Activated T-helper 1 cell treated with anti-CD3 and anti-CD28 coated beads, Interleukin-2, amount 50 U/mL, for 16 hours (primary cell): ENCODE data around the gene PAX7.
"Not testable (repeated sequence)": the region's sequence is repeated elsewhere in the genome, so short reads cannot be mapped to it uniquely, and the experiment has no call there.

Experiments
- DNase-seq, 2 donors: peaks; one replicate each; pipeline ENCODE4 v3.0.0-alpha.2; 2020; ENCODE audit warnings: low read depth in 1 of 2, low spot score in 1 of 2

PAX7 gene

DNA sequence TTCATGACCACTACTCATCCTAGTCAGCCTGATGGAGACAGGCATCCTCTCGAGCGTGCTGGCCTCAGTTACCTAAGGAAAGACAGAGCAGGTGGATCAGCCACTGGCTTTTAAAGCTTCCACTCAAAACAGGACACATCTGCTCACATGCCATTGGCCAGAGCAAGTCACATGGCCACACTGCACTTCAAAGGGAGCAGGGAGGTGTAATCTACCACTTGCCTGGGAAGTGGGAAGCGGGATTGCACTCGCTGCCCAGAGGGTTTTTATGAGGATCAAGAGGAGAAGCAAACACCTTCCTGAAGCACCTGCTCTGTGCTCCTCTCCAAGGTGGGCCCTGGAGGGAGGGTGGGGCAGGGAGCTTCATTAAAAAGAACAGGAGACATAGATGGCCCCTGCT, 120.8 kb downstream of the PAX7 start:
- no peak for DNase-seq

DNA sequence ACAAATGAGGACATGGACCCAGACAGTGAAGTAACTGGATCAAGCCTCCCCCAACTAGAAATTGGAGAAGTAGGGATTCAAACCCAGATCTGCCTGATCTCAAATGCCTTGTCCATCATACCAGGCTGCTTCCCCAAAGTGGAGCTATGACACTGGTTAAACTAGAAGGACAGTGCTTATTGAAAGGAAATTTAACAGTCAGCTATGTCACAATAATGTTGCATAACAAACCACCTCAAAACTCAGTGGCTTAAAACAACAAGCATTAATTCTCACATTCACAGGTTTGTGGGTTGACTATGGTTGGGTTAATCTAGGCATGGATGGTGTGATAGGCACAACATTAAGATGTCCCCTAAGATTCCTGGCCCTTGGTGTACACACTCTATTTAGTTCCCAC, 121.8 kb downstream of the PAX7 start:
- no peak for DNase-seq

GRCh38 chr1:18760156-18760555, 129.5 kb downstream of the PAX7 start:
- DNase-seq = no peak

DNA sequence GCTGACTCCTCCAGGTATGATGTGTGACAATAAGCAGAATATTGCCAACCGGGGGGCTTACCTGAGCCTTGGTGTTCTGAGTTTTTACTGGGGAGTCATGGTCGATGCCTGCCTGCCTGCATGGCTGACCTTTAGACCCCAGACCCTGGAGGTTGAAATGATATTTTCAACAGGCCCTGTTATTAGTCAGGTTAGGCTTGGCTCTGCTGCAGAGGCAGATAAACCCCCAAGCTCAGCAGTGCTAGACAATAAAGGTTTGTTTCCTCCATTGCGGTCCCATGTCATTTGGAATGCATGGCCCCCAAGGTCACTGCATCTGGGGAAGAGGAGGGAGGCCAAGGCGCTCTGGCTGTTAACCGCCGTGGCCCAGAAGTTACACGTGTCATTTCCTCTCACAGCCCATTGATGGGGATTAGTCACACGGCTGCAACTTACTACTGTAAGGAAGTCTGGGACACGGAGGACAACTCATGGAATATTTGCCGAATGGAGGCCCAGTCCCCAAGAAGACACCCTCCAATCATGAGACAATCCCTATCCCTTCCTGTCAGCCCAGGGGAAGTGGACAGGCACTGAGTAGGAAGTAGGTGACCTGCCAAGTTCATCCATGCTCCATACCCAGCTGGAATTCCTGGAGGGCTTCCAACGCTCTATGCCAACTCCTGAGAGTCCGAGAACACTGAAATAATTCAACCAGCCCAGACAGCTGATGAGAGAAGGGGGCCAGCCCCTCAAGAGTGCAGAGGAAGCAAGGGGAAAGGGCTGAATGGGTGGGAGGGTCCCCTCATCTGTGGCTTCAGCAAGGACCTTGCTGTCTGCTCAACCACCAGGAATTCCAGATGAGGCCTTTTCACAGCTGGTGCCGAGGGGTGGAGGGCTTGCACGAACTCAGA, 131.5 kb downstream of the PAX7 start:
- DNase-seq = no peak

DNA sequence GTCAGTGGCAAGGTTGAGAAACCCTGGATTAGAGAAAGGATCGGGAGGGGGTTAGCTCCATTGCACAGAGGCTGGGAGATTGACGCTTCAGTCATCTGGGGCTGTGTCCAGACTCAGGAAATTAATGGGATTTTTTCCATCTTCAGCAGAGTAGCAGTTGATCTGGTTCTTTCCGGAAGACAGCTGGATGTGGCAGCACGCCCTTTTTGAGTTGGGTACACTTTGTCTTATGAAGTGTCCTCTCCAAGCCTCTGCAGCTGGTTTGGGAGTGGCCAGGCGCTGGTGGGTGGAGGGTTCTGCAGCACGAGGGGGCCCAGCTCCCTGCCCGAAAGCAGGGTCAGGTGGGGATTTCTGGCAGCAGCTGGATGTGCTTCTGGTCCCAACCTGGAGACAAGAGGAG, 133.7 kb downstream of the PAX7 start:
- DNase-seq = no peak

DNA sequence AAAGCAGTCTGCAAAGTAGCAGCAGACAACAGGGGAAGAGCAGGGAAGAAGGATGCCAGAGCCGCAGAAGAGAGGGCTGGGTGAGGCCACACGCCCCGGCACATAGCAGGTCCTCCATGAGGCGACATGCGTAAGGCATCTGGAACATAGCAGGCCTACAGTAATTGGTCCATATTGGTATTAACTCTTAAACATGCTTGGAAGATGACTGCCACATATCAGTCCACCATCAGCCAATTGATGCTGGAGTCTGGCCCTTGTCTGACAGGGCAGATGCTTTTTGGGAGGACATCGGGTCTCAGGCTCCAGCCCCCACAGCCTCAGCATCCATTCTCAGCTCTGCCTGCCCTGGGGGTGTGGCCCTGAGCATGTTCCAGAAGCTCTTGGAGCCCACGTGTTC, 135.1 kb downstream of the PAX7 start:
- DNase-seq = no peak

- DNase-seq = no peak
These were observed 135.7 kb downstream of the PAX7 start for GRCh38 chr1:18766328-18766727.

DNA sequence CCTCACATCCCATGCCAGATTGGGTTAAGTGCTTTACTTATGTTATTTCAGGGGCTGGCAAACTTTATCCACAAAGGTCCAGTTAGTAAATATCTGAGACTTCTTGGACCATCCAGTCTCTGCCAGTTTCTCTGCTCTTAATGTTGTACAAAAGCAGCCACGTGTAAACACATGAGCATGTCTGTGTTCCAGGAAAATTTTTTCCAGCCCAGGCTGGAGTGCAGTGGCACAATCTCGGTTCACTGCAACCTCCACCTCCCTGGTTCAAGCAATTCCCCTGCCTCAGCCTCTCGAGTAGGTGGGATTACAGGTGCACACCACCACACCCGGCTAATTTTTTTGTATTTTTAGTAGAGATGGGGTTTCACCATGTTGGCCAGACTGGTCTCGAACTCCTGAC, 136.9 kb downstream of the PAX7 start:
- not testable (repeated sequence) for DNase-seq

GRCh38 chr1:18768086-18768485, 137.4 kb downstream of the PAX7 start:
- DNase-seq = no peak

DNA sequence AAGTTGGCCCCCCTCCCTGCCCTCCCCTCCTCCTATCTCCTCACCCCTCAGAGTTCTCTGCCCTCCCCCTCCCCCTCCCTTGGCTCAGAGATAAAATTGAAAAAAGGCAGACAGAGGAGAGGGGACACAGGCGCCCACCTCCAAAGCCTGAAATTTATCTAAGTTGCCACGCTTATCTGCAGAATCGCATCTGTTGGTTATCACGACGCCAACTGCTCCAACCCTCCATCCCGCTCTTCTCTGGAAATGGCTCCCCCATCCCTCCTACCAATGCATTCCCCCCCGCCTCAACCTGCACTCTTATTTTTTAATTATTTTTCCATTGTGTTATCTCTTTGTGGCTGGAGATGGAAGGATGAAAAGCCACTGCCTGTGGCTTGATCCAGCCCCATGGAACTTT, 138.5 kb downstream of the PAX7 start:
- no peak for DNase-seq

DNA sequence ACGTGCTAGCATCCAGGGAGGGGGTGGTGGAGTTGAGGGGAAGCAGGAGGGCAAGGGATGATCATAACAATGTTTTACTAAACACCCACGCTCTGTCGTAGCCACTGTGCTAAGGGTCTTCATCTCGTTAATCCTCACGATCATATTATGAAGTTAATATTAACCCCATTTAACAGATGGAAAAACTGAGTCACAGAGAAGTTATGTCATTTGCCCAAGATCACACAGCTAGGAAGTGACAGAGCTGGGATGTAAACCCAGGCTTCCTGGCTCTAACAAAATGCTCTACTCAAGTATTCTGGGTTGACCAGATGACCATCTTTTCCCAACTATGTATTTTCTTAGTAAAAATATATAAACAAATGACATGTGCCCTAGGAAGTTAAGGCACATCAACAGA, 140.2 kb downstream of the PAX7 start:
- DNase-seq = no peak

- no peak for DNase-seq
These were observed 143.1 kb downstream of the PAX7 start for GRCh38 chr1:18773753-18774152.

DNA sequence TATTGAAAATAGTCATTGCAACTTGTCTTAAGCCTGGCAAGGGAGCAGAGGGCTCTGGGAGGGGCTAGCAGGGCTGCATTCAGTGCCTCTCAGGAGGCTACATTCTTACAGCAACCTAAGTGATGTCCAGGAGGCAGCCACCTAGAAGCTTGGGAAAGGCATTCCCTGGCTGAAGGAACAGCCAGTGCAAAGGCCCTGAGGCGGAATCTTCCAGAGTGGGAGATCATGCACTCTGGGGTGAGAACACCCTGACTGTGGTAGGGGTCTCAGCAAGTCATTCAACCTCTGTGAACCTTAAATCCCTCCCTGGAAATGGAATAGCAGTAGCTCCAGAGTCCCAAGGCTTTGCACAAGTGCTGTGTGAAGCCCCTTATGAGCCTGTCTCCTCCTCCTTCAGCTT, 144.7 kb downstream of the PAX7 start:
- DNase-seq = no peak

- DNase-seq = no peak
These were observed 146.1 kb downstream of the PAX7 start for GRCh38 chr1:18776777-18777176.

GRCh38 chr1:18778437-18778836, 147.8 kb downstream of the PAX7 start:
- no peak for DNase-seq

DNA sequence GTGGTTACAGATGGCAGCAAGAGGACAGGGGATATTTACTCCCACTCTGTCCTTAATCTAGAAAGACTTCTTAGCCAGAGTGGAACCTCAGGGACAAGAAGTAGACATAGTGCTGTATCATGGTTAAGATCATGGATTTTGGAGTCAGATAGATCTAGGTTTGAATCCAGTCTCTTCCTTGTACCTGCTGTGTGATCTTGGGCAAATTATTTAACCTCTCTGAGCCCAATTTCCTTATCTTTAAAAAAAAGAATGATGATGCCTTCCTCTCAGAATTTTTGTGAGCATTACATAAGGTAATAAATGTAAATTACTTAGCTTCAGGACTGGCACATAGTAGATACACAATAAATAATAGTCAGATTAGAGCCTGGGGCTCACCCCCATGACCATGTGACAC, 150.4 kb downstream of the PAX7 start:
- no peak for DNase-seq

GRCh38 chr1:18783705-18784481, 153.2 kb downstream of the PAX7 start:
- DNase-seq = no peak

GRCh38 chr1:18784482-18784831, 153.8 kb downstream of the PAX7 start:
- DNase-seq = no peak

DNA sequence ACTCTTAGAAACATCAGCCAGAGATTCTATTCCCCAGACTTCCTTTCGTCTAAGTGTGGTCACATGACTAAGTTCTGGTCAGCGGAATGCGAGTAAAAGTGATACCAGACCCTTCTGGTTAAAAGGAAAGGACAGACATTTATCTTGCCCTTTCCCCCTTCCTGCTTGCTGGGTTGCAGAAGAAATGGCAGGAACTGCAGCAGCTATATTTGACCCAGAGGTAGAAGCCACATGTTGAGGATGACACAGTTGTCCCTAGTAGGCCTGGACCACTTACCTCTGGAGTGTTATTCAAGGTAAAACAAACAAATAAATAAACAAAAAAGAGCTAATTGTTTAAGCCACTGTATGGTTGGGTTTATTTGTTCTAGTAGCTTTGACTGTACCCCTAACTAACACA, 155.5 kb downstream of the PAX7 start:
- DNase-seq = no peak

DNA sequence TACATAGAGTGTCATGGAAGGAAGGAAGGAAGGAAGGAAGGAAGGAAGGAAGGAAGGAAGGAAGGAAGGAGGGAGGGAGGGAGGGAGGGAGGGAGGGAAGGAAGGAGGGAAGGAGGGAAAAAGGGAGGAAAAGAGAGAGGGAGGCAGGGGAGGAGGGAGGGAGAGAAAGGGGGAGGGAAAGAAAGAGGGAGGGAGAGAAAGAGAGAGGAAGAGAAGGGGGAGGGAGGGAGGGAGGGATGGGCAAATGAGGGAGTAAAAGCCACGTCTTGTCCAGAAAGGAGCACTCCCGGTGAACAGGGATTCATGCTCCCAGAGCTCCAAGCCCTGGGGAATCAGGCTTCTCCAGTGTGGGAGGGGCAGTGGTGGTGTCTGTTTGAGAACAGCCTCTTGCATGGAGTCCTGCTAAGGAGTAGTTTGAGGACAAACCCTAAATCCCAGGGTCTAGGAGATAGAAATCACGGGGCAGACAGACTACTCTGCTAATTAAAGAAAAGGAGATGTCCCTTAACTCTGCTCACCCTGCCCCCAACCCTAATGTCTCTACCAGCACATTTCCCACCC, 157.3 kb downstream of the PAX7 start:
- DNase-seq = no peak

DNA sequence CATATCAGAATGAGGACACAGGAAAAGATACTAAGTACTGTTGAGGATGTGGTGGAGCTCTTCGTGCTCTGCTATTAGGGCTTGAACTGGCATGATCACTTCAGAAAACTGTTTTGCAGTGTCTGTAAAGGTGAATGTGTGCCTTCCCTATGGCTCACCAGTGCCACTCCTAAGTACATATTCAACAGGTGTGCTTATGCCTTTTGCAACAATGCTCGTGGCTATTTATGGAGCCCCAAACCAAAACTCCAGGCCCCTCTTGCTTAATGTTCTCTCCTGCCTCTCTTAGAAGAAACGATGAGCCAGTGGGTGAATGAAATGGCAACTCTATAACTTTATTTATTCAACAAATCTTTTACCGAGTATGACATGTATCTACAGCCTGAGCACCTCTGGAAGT, 158.6 kb downstream of the PAX7 start:
- DNase-seq = no peak

- no peak for DNase-seq
These were observed 162.1 kb downstream of the PAX7 start for GRCh38 chr1:18792747-18793146.
